WERI-Rb-1 (cell line): ENCODE results near the gene VEGFB.
"Not testable (repeated sequence)": the region's sequence is repeated elsewhere in the genome, so short reads cannot be mapped to it uniquely, and the experiment has no call there.

Experiments used
- DNase-seq: peaks from one replicate; pipeline ENCODE4 v3.0.0-alpha.2; 2020
- H3K27ac ChIP-seq: fragments of 250-450 bp; sonication (Bioruptor Pico); 2 replicates; pipeline ENCODE4 v1.5.1; 2020; ENCODE audit warnings: mild to moderate bottlenecking, moderate library complexity
- H3K27me3 ChIP-seq: fragments of 250-450 bp; sonication (Bioruptor Pico); 2 replicates; pipeline ENCODE4 v1.5.1; 2021; ENCODE audit warnings: mild to moderate bottlenecking, low read depth, moderate library complexity; ENCODE audit not compliant: insufficient read depth, severe bottlenecking
- H3K36me3 ChIP-seq: fragments of 250-450 bp; sonication (Bioruptor Pico); 2 replicates; pipeline ENCODE4 v1.5.1; 2020; ENCODE audit warnings: mild to moderate bottlenecking, moderate library complexity
- H3K4me3 ChIP-seq: 2 replicates; pipeline ENCODE4 v1.5.1; 2011; ENCODE audit warnings: low read depth, mild to moderate bottlenecking, control low read depth, low read length
- H3K9me3 ChIP-seq: fragments of 250-450 bp; sonication (Bioruptor Pico); 2 replicates; pipeline ENCODE4 v1.5.1; 2021; ENCODE audit warnings: mild to moderate bottlenecking, moderate library complexity; ENCODE audit not compliant: severe bottlenecking
- CTCF ChIP-seq: IDR thresholded peaks from 2 replicates; pipeline ENCODE4 v1.5.1; 2011; ENCODE audit warnings: low read depth, mild to moderate bottlenecking, control low read depth, inconsistent platforms, low read length

Gene VEGFB

DNA sequence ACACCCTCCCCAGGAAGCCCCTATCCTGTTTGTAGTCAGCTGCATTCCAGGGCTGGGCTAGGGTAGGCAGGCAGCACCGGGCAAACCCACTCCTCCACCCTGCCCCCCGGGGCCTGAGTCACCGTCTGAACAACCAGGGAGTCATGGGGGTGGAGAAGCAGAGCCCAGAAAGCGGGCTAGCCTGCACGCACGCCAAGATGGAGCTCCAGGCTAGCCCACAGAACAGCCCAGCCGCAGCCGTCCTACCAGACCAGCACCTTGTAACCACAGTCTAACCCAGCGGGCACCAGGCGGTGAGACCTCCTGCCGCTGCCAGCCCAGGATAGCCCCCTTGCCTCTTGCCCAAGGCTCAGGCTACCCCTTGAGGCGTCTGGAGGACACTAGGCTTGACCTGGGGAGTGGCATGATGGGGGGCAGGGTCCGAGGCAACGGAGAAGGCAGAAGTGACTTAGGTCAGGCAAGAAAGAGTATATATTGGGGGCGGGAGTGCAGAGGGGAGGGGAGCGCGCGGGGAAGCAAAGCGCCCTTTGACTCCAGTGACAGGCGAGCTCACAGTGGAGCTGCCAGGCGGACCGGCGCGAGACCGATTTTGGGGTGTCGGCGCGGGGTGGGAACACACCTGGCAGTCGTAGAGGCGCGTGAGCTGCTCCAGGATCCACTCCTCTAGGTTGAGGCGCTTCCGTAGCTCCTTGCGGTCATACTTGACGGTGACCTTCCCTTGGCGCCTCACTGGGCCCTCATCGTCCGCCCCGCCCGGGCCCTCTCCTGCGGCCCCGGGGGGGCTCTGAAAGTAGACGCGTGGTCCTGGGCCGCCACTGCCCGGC lies 11.6 kb downstream of the VEGFB start:
- Histone ChIP-seq H3K36me3 (peaks cover 29% of the 10 kb centered on the region), H3K9me3 (no peaks in the 10 kb centered on the region), H3K27me3 (no peaks in the 10 kb centered on the region), H3K4me3 (peak overlapping the region; percentile 61), H3K27ac (peak overlapping the region; percentile 89)
- peak; percentile 45 for DNase-seq
- no peak for TF ChIP-seq CTCF

DNA sequence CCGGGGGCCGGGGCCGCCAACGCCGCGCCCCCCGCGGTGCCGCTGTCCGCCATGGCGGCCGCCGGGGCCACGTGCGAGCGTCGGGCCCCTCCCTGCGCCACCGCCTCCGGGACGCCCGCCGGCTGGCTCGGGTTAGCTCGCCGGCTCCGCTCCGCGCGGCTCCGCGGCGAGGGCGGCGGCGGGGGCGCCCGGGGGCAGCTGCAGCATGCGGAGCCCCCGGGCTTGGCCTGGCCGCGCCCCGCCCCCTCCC lies 12.2 kb downstream of the VEGFB start:
- not testable (repeated sequence) for H3K27me3 ChIP-seq, DNase-seq, H3K9me3 ChIP-seq
- H3K36me3 ChIP-seq, result peaks cover 29% of the 10 kb centered on the region
- H3K27ac ChIP-seq, result peak overlapping the region; percentile 89
- peak overlapping the region; percentile 61 for H3K4me3 ChIP-seq

GRCh38 chr11:64246871-64247728 lies 12.7 kb downstream of the VEGFB start, which contains the start of gene PPP1R14B:
PPP1R14B (minus strand) TSS chr11:64246943; CDS start chr11:64246673, 270 bp downstream.
- H3K4me3 ChIP-seq, result peak within 1 kb of the TSS; percentile 84
- no peaks in the 10 kb centered on the region for H3K9me3 ChIP-seq
- TF ChIP-seq CTCF, result 0 out of 2 replicates have a peak, but pooled peaks have one; percentile 12
- DNase-seq, result peak; percentile 91
- no peaks in the 10 kb centered on the region for H3K27me3 ChIP-seq
- H3K36me3 ChIP-seq, result peaks cover 29% of the 10 kb centered on the region
- peak within 1 kb of the TSS; percentile 89 for H3K27ac ChIP-seq

DNA sequence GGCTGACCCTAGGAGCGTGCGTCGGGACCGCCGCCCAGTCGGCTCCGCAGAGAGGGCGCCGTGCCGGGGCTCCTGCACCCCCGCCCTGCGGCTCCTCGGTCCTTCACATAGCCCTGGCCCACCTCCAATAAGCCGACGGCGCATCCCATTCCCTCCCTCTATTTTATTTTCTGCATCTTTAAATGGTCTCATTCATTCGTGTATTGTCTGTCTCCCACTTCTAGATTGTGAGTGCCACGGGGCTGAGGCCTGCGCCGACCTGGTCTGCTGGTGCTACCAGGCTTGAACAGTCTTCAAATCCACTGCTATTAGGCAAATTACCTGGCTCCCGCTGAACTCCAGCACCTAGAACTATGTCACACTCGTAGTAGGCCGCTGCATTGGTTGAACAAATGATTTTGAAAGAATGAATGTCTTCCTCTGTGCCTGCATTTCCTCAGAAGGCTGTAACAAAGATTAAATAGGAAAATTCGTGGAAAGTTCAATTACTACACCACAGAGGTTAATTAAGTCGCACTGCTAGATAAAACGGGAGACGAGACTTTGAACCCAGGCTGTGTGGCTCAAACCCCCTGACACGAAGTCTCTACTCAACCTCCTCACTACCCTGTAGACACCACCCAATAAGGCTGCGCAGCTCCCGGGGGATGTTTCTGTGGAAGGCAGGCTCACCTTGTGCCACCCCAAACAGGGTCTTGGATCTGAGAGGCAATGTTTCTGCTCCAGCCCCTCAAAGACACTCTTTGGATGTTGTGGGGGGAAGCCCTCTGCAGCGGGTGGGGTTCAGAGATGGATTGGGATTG lies 13.5 kb downstream of the VEGFB start:
- peak overlapping the region; percentile 84 for H3K4me3 ChIP-seq
- H3K9me3 ChIP-seq, result no peaks in the 10 kb centered on the region
- no peak for TF ChIP-seq CTCF
- H3K27me3 ChIP-seq, result no peaks in the 10 kb centered on the region
- H3K36me3 ChIP-seq, result peaks cover 28% of the 10 kb centered on the region
- DNase-seq, result peak; percentile 39
- H3K27ac ChIP-seq, result peak overlapping the region; percentile 81

DNA sequence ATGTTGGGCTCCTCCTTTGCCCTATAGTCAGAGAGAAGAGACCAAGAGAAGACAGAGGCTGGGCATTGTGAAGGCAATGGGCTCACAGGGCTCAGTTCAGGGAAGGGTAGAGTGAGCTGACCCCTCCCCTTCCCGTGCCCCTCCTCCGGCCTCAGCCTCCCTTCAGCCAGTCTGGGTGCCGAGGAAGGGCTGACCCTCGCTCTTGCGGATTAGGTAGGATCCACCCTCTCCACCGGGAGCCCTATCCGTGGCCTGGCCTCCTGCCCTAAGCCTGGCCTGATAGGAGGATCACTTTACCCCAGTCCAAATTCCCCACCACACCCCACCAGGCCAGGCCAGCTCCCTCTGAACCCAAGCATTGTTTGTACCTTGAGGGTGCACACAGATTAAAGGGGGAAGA lies 14.2 kb downstream of the VEGFB start:
- H3K27me3 ChIP-seq, result no peaks in the 10 kb centered on the region
- H3K27ac ChIP-seq, result peak overlapping the region; percentile 81
- H3K4me3 ChIP-seq, result no peak overlapping the region
- no peaks in the 10 kb centered on the region for H3K9me3 ChIP-seq
- no peak for TF ChIP-seq CTCF
- peak; percentile 54 for DNase-seq
- H3K36me3 ChIP-seq, result peaks cover 21% of the 10 kb centered on the region
